K562 (cell line): ENCODE measurements around the gene PDLIM5. TPM values are rescaled to one million over a fixed set of nuclear protein-coding genes. Genes with fewer than 3 reads are reported as not detected.

Source experiments
- AFF1 ChIP-seq, 2 experiments: fragments of 450-650 bp; IDR thresholded peaks; 2 replicates each; pipeline ENCODE4 v1.6.1; 2018; ENCODE audit warnings: mild to moderate bottlenecking in 2 of 2, low read depth in 1 of 2; ENCODE audit not compliant: partially characterized antibody in 2 of 2
- CXXC5 ChIP-seq: fragments of 250-450 bp; sonication (Bioruptor Pico); IDR thresholded peaks from 2 replicates; pipeline ENCODE4 v1.8.0; 2022; ENCODE audit warnings: inconsistent platforms, mild to moderate bottlenecking, moderate library complexity
- ERF ChIP-seq: fragments of 450-650 bp; formaldehyde crosslinking; IDR thresholded peaks from 2 replicates; pipeline ENCODE4 v1.4.0; 2020; ENCODE audit warnings: mild to moderate bottlenecking, mixed read lengths
- KLF1 ChIP-seq: fragments of 450-650 bp; IDR thresholded peaks from 2 replicates; pipeline ENCODE4 v1.6.1; 2016; ENCODE audit warnings: missing genetic modification characterization, missing compliant biosample characterization
- PML ChIP-seq: IDR thresholded peaks from 2 replicates; pipeline ENCODE4 v1.6.1; 2012; ENCODE audit warnings: low read length, inconsistent platforms
- POLR2H ChIP-seq: IDR thresholded peaks from 2 replicates; pipeline ENCODE4 v1.6.1; 2016; ENCODE audit warnings: missing genetic modification characterization, low read depth, mild to moderate bottlenecking, control low read depth, missing compliant biosample characterization, moderate library complexity
- SIN3A ChIP-seq, 2 experiments: fragments of 150-350 bp in 1 of 2; IDR thresholded peaks; 2 replicates each; pipeline ENCODE4 v1.6.1; 2011 to 2016; ENCODE audit warnings: borderline replicate concordance in 2 of 2, low read depth in 2 of 2, low read length in 2 of 2, mild to moderate bottlenecking in 2 of 2, moderate library complexity in 2 of 2; ENCODE audit not compliant: control insufficient read depth in 1 of 2
- ZBED1 ChIP-seq: IDR thresholded peaks from 2 replicates; pipeline ENCODE4 v1.6.1; 2014
- polyA plus RNA-seq, 8 experiments: library from polyadenylated mRNA; depleted of rRNA in 4 of 8; stranded (reverse) in 5 of 8; unstranded in 3 of 8; fragments of >200 nt; fragmentation: Nextera tagmentation in 2 of 8; fragmentation: Illumina TruSeq in 1 of 8; extraction: Ambion mirVana in 2 of 8; extraction: Trizol in 1 of 8; gene quantifications; 2 replicates each; pipeline versions ENCODE4 v1.2.1 to v1.2.3, GENCODE V29; 2011 to 2014; ENCODE audit warnings: inconsistent platforms in 1 of 8, missing spikeins in 1 of 8
- total RNA-seq, 7 experiments: library from RNA; depleted of rRNA in 6 of 7; stranded (reverse); fragments of >200 nt in 6 of 7; fragmentation: Illumina TruSeq in 2 of 7; extraction: Trizol in 2 of 7; gene quantifications; 2 replicates each; pipeline versions ENCODE4 v1.2.1 to v1.2.3, GENCODE V29; 2011 to 2021; ENCODE audit warnings: low replicate concordance in 1 of 7

Gene PDLIM5
- total and polyA plus RNA-seq, 9 of the 15 experiments (the other 6 are each of a cell fraction or from before 2014, with no cell fraction given), result 36.9 to 127 (median 62.5) TPM

- peak in 1 of 2 experiments; percentile 47 for TF ChIP-seq AFF1 (IDR thresholded peaks at IDR 0.05; ENCODE audit: low read depth in 1 of 2, partially characterized antibody in 2 of 2)
- 0 out of 2 replicates have a peak, but pooled peaks have one; percentile 55 for TF ChIP-seq ZBED1
- peak; percentile 69 for TF ChIP-seq CXXC5
- peak; percentile 57 to 58; a peak in 1 of 4 replicates for TF ChIP-seq SIN3A (IDR thresholded peaks at IDR 0.05; ENCODE audit: borderline replicate concordance in 2 of 2, control insufficient read depth in 1 of 2, low read depth in 2 of 2, low read length in 2 of 2)
- no peak for TF ChIP-seq ERF (CRISPR knock-in tag)
- TF ChIP-seq KLF1, result peak; percentile 52; the same call in 1 of the 2 replicates
- TF ChIP-seq POLR2H (tag), result no peak; the same call in 1 of the 2 replicates
- TF ChIP-seq PML, result peak; percentile 24; the same call in 1 of the 2 replicates
- TF ChIP-seq, all 486 proteins: peak for 27
These were observed 982 bp downstream of the PDLIM5 start (continued) for GRCh38 chr4:94452476-94453371.
